SKM-1 treated with dmso at 0.1 percent for 144 hours (cell line): ENCODE data around the gene TRIM50.
"Not testable (repeated sequence)": the region's sequence is repeated elsewhere in the genome, so short reads cannot be mapped to it uniquely, and the experiment has no call there.

Source experiments
- DNase-seq: peaks from one replicate; lab custom pipeline; 2025; ENCODE audit not compliant: unreplicated experiment; lab: John Stamatoyannopoulos, UW

The TRIM50 gene

DNA sequence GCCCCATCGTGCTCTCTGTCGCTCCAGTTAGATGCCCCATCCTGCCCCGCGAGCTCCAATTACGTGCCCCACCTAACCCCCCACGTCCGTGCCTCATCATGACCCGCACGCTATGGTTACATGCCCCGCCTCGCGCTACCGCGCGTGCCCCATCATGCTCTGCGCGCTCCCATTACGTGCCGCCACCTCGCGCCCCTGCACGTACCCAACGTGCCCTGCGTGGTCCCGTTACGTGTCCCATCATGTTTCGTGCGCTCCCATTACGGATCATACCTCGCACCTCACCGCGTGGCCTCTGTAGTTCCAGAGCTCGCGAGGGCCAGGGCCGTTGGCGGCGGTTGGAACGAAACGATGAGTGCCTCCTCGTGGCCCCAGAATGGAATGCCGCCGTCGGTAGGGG is at the start of gene TRIM50, which contains the start of gene FKBP6:
Gene TRIM50 (minus strand): TSS at position 161 of the 400 bp plus-strand sequence. CDS start 3,295 bp downstream, outside the sequence.
Gene FKBP6 (plus strand): TSS at position 240 of the 400 bp plus-strand sequence. CDS start 268 bp downstream, outside the sequence.
- DNase-seq, result not testable (repeated sequence)

GRCh38 chr7:73376671-73377412 is 49.0 kb upstream of the TRIM50 start:
- DNase-seq, result no peak

DNA sequence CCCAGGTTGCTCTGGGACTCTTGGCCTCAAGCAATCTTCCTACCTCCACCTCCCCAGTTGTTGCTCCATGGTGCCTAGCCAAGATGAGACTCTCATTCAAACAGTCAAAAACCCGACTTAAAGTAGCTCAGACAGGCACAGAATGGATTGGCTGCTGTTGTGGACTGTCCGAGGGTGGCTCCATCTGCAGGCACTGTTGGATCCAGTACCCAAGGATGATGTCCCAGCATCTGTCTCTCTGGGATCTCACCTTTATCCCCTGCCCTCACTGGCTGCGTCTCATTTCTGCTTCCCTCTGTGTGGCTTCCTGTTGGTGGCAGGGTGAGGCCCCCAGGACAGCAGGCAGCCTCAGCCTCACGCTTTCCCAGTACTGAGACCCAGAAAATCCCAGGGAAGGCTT is 48.4 kb upstream of the TRIM50 start:
- DNase-seq, result not testable (repeated sequence)

DNA sequence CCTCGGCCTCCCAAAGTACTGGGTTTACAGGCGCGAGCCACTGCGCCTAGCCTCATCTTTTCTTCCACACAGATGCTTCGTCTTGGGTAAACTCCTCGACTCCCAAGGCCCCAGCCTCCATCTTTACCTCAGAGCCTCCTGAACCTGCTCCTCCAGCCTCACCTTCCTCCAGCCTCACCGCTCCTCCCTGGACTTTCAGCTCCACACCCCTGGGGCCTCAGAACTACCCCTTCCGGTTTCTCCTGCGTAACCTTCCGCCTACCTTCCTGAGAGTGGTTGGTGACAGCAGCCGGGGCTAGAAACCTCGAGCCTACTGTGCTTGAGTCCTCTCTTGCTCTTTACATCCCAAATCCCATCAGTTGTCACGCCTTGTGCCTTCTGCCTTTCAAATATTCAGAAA is 45.9 kb upstream of the TRIM50 start:
- DNase-seq, result no peak

GRCh38 chr7:73369622-73370021 is 41.7 kb upstream of the TRIM50 start:
- DNase-seq, result no peak

DNA sequence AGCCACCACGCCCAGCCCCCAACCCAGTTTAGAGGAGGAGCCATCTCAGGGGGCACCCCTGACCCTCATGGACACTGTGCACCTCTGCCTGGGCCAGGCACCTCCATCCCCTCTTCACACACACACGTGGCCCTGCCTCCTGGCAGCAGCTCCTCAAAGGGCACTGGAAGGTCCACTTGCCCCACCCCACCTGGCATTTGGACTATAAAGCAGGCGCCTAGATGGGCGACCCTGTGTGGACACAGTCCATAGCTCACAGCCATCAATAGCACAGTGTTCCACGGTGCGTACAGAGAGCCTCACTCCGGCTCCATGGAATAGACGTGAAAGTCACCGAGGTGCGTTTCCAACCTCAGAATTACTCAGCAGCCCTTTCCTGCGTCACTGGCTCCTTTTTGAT is 41.1 kb upstream of the TRIM50 start:
- DNase-seq, result no peak

DNA sequence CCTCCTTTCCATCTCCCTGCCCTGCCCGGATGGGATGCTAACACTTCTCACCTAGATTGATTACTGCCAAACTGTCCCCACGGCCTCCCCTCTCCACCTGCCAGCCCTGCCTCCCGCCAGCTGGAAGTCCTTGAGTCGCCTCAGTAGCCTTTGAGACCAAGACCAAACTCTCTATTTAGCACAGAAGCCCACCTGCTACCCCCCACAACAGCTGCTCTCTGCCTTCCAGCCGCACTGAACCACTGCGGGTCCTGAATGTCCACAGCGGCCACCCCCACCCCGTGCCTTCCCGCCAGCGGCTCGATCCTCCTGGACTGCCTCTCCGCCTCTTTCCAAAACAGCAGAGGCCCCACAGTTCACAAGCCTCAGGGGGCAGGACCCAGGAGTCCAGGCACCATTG is 39.1 kb upstream of the TRIM50 start:
- no peak for DNase-seq

DNA sequence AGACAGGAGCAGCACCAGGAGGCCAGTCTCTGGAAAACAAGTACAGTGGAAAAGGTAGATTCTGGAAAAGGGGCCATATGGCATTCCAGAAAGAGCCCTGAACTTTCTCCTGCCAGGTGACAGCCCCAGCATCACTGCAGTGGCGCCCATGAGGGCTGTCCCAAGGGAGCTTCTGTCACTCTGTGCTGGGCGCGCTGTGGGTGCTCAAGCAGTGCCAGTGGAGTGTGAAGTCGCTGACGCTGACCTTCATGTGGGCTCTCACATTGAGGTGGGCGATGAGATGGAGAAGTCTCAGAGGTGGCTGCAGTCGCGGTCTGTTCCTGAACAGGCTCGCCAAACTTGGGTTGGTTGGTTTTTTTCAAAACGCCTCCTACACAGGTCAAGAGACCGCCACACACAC is 38.2 kb upstream of the TRIM50 start:
- no peak for DNase-seq

- no peak for DNase-seq
Observed at GRCh38 chr7:73364006-73364728, 36.3 kb upstream of the TRIM50 start.

DNA sequence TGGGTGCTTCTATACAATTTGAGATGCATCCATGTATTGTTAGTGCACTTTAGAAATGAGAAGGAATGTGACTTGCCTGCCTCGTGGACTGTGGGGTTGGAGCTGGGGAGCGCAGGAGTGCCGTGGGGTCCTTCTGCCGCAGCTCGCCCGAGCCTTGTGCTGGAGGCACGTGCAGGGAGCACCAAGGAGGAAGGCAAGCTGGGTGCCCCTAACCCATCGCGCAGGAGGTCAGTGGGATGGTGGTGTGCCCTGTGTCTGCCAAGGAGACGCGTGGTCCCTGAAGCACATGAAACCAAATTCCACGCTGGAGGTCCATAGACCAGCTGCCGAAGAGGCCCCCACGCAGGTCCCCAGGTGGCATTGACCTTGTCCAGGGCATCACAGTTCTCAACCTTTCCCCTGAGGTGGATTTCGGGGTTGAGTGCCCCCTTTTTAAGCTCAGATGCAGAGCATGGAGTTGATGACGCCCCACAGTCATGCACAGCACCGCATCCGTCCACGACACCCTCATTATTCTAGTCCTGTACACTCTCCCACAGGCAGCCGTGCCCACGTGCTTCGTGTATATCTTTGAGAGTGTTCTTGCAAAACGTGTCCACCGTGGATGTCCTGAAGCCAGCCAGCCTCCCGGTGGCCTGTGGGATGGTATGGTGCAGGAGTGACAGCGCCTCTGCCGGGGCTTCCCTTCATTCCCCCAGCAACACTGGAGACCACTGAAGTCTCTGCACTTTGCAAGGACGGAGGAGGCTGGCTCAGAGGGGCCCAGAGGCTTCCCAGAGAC is 35.5 kb upstream of the TRIM50 start:
- DNase-seq, result no peak

- not testable (repeated sequence) for DNase-seq
Observed at GRCh38 chr7:73360590-73360989, 32.7 kb upstream of the TRIM50 start.

DNA sequence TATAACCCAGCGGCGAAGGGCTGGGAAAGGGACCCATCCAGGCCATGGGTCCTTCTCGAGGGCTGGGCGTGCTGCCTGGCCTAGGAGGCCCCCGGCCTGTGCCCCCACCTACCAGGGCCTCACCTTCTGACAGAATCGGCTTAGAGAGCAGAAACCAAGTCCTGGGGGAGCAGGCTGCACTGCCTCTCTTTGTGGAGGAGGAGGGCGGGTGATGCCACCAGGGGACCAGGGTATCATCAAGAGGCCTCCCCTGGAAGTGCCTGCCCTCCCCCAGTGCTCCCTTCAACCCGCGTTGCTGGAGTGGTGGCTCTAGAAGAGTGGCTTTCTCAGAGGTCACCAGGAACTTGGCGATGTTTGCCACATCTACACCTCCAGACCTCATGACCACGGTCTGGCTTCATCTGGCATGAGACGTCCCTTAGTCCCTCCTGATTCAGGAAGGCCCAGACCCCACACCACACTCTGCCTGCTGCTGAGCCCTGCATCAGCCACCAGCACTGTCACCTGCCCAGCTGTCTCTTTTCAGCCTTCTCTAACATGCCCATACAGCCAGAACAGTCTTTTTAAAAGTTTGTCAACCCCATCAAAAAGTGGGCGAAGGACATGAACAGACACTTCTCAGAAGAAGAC is 32.0 kb upstream of the TRIM50 start:
- DNase-seq, result no peak

GRCh38 chr7:73359306-73359705 is 31.4 kb upstream of the TRIM50 start:
- DNase-seq, result no peak

DNA sequence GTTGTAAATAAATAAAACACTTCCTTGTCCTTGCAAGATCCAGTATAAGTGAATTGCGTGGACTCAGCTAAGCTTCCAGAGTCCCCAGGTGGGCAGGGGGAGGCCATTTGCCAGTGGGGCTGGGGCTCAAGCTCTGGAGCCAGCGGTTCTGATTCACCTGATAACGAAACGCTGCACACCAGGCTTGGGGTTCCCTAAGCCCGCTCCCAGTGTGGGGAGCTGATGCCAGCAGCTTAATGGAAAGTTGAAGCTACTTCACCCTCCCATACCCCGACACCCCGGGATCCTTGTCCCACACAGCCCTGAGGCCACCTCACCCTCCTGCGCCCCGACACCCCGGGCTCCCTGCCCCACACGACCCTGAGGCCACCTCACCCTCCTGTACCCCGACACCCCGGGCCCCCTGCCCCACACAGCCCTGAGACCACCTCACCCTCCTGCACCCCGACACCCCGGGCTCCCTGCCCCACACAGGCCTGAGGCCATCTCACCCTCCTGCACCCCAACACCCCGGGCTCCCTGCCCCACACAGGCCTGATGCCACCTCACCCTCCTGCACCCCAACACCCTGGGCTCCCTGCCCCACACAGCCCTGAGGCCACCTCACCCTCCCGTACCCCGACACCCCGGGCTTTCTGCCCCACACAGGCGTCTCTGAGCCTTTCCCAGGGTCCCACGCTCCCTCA is 30.9 kb upstream of the TRIM50 start:
- DNase-seq, result no peak

GRCh38 chr7:73356159-73356558 is 28.3 kb upstream of the TRIM50 start:
- DNase-seq, result no peak

GRCh38 chr7:73354821-73355220 is 26.9 kb upstream of the TRIM50 start:
- DNase-seq, result no peak

DNA sequence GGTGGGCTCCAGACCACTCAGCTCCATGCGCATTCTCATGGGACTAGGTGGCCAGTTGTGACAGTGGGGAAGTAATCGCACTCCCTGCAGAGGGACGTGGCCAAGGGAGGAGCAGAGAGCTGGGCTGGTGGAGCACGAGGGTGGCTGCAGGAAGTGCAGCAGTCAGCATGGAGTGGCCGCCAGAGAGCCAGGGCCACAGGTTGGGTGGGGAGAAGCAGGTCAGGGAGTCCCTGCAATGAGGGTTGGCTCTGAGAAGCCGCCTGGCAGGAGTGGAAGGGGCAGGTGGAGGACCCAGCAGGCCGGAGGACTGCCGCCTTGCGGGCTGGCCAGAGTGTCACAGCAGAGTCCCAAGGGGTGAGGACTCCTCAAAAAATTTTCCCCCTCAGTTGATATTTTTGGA is 26.3 kb upstream of the TRIM50 start:
- DNase-seq, result no peak

GRCh38 chr7:73353243-73353642 is 25.4 kb upstream of the TRIM50 start:
- DNase-seq, result no peak

- DNase-seq, result no peak
Observed at GRCh38 chr7:73352784-73353183, 24.9 kb upstream of the TRIM50 start.

- DNase-seq, result no peak
Observed at GRCh38 chr7:73351447-73352167, 23.7 kb upstream of the TRIM50 start.
